Mucosa of descending colon (tissue), 3 donors: ENCODE measurements around the gene ATRIP. TPM values are rescaled to one million over a fixed set of nuclear protein-coding genes. Genes with fewer than 3 reads are reported as not detected.

ENCODE experiments used
- ATAC-seq: fragments of 200-7000 bp; cut with Tn5 transposase; one replicate; pipeline ENCODE4 v1.9.1; 2020; ENCODE audit warnings: mild to moderate bottlenecking, moderate library complexity
- DNase-seq, 3 donors: peaks; one replicate each; pipeline ENCODE4 v3.0.0-alpha.2; 2020
- H3K36me3 ChIP-seq: fragments of 200-600 bp; one replicate; pipeline ENCODE4 v1.8.0; 2021; ENCODE audit warnings: low read depth, mild to moderate bottlenecking
- H3K4me1 ChIP-seq: fragments of 200-600 bp; one replicate; pipeline ENCODE4 v1.8.0; 2021; ENCODE audit warnings: low read depth, mild to moderate bottlenecking
- H3K4me3 ChIP-seq: fragments of 200-600 bp; one replicate; pipeline ENCODE4 v1.8.0; 2021; ENCODE audit warnings: mild to moderate bottlenecking
- H3K9me3 ChIP-seq: fragments of 200-600 bp; one replicate; pipeline ENCODE4 v1.8.0; 2021; ENCODE audit warnings: mild to moderate bottlenecking
- CTCF ChIP-seq: fragments of 200-600 bp; IDR thresholded peaks from one replicate; pipeline ENCODE4 v1.8.0; 2022; ENCODE audit warnings: antibody characterized with exemption, mild to moderate bottlenecking
- intact Hi-C, 2 donors: fragments of 100-400 bp; cut with DNase I in 1 of 2; cut with micrococcal nuclease in 1 of 2; formaldehyde crosslinking; loops; one replicate each; pipeline versions ENCODE4 v1.11.0 to v1.11.1; 2022; cut with DNase I, micrococcal nuclease
- total RNA-seq, 3 donors: library from RNA; stranded (reverse); fragmentation: NEBNext Ultra II Directional in 2 of 3; extraction: Animal tissue kit (Norgen Biotek cat#: 25700) in 2 of 3; gene quantifications; one replicate each; pipeline versions ENCODE4 v1.2.1 to v1.2.4, GENCODE V29; 2021 to 2023
- donor health status: DM: no; HTN: no; CAD: no; lungs with moderate emphysema.
- donor health status: DM: no; HTN: no; CAD: no.
- donor health status: DM: no; HTN: yes; CAD: no.

The ATRIP gene
- total RNA-seq, 3 donors from 2014 or later = 4.5 to 7.2 (median 6.2) TPM

- ATAC-seq (no peak), DNase-seq (no peak)
- no peak overlapping the region for H3K4me3 ChIP-seq
- H3K9me3 ChIP-seq = no peaks in the 10 kb centered on the region
- no peak for TF ChIP-seq CTCF
- no peaks in the 10 kb centered on the region for H3K36me3 ChIP-seq
- intact Hi-C loops = no loop called here
- no peaks in the 10 kb centered on the region for H3K4me1 ChIP-seq
These were observed 68.1 kb downstream of the ATRIP start for GRCh38 chr3:48514431-48515227.

Other genes starting within 250 kb of the ATRIP start
- not detected for gene CAMP, start 223.2 kb upstream of the ATRIP start, total RNA-seq
- gene ZNF589, start 205.6 kb upstream of the ATRIP start, total RNA-seq = 10 to 100 TPM in 2 of 3 donors, 1 to 10 TPM in 1; 5.9 to 18.6 (median 12.5) TPM
- gene NME6, start 145.4 kb upstream of the ATRIP start, total RNA-seq = 10 to 100 TPM; 23.5 to 29.9 (median 25.9) TPM
- gene SPINK8, start 113.1 kb upstream of the ATRIP start, total RNA-seq = not detected
- gene FBXW12, start 74.5 kb upstream of the ATRIP start, total RNA-seq = not detected
- 100 to 1,000 TPM in 2 of 3 donors, 10 to 100 TPM in 1; 98.1 to 136 (median 127) TPM for gene PLXNB1, start 16.7 kb upstream of the ATRIP start, total RNA-seq
- 10 to 100 TPM; 13.0 to 15.3 (median 14.8) TPM for gene CCDC51, start 6.6 kb upstream of the ATRIP start, total RNA-seq
- gene TMA7, start 6.5 kb upstream of the ATRIP start, total RNA-seq = 100 to 1,000 TPM; 130 to 193 (median 153) TPM
- 100 to 1,000 TPM; 106 to 120 (median 115) TPM for gene SHISA5, start 57.4 kb downstream of the ATRIP start, total RNA-seq
- gene PFKFB4, start 110.1 kb downstream of the ATRIP start, total RNA-seq = 10 to 100 TPM in 2 of 3 donors, 1 to 10 TPM in 1; 4.4 to 14.2 (median 10.8) TPM
- under 1 TPM in 1 of 3 donors, not detected in 2; 0.19 TPM for gene UCN2, start 117.0 kb downstream of the ATRIP start, total RNA-seq
- 1 to 10 TPM; 2.8 to 6.8 (median 3.9) TPM for gene COL7A1, start 148.6 kb downstream of the ATRIP start, total RNA-seq
- 100 to 1,000 TPM; 384 to 562 (median 554) TPM for gene UQCRC1, start 162.9 kb downstream of the ATRIP start, total RNA-seq
- gene TMEM89, start 175.0 kb downstream of the ATRIP start, total RNA-seq = 1 to 10 TPM in 1 of 3 donors, under 1 TPM in 1, not detected in 1; 0.65 to 1.1 TPM
- 100 to 1,000 TPM in 2 of 3 donors, 10 to 100 TPM in 1; 78.6 to 161 (median 104) TPM for gene SLC26A6, start 188.7 kb downstream of the ATRIP start, total RNA-seq
- gene CELSR3, start 216.1 kb downstream of the ATRIP start, total RNA-seq = 1 to 10 TPM; 1.1 to 2.7 (median 2.3) TPM
- 10 to 100 TPM; 21.7 to 27.3 (median 23.7) TPM for gene NCKIPSD, start 239.2 kb downstream of the ATRIP start, total RNA-seq